ENCODE data around the gene CDK15.
A peak's percentile ranks its signal among the peaks of the same experiment; 100 is the strongest.
"Not testable (repeated sequence)": the region's sequence is repeated elsewhere in the genome, so short reads cannot be mapped to it uniquely, and the experiment has no call there.

The CDK15 gene

DNA sequence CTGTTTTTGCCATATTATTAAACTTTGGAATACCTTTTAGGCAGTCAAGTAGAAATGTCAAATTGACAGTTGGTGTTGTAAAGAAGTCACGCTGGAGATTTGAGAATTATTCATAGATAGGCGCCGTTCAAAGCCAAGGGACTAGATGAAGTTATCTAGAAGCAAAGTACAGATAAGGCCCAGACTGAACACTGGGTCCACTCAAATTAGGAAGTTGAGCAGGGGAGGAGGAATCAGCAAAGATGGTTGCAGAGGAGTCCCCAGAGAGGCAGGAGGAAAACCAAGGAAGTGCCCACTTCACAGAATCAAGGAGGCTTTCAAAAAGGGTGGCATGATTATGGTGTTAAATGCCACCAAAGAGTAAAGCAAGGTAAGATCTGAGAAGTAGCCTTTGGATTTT, 16.0 kb upstream of the CDK15 start:
- DNase-seq, result peak; percentile 59

DNA sequence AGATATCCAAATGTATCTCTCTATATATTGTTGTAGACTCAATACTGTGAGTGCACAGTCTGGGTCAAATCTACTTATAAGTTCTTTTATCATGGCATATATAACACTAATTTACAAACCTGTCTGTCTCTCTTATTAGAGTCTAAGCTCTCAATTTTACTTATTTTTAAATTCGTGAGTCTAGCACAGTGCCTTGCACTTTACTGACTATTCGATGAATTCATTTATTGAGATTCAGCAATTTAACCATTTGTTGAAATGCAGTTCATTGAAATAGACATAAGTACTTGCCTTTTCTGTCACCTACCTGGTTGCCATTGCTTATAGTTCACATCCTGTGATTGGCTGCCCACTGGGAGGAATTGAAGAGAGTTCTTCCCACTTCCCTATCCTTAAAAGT, 15.3 kb upstream of the CDK15 start:
- no peak for DNase-seq

DNA sequence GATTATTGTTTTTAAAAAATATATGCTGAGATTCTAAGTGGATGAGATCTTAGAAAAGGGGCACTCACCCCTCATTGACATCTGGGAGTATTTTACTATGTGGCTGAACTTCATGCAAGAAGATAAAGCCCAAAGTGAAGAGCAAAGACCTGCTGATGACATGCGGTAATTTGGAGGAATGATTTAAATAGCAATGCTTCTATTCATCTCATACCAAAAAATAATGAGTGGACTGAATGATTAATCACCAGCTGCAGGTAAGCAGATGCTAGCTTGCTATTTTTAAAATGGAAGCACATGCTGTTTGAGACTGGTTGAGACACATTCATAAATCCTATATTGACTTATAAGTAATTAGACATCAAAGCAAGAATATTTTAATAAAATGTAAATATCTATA, 12.7 kb upstream of the CDK15 start:
- no peak for DNase-seq

DNA sequence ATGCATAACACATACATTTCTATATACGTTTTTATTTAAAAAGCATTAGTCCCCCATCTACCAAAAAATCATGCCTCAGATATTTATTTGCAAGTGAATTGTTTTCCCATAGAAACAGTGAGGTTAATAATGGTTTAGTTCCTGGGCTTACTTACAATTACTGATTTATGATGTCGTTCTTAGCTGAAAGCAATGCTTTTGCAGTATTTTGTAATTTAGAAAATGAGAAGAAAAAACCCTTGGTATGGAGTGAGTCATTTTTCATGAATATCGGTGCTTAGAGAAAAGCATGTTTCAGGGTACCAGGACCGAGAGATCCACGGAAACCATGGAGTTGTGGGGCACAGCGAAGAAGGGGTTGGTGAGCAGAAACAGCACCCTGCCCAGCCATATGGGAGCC, 12.0 kb upstream of the CDK15 start:
- no peak for DNase-seq

DNA sequence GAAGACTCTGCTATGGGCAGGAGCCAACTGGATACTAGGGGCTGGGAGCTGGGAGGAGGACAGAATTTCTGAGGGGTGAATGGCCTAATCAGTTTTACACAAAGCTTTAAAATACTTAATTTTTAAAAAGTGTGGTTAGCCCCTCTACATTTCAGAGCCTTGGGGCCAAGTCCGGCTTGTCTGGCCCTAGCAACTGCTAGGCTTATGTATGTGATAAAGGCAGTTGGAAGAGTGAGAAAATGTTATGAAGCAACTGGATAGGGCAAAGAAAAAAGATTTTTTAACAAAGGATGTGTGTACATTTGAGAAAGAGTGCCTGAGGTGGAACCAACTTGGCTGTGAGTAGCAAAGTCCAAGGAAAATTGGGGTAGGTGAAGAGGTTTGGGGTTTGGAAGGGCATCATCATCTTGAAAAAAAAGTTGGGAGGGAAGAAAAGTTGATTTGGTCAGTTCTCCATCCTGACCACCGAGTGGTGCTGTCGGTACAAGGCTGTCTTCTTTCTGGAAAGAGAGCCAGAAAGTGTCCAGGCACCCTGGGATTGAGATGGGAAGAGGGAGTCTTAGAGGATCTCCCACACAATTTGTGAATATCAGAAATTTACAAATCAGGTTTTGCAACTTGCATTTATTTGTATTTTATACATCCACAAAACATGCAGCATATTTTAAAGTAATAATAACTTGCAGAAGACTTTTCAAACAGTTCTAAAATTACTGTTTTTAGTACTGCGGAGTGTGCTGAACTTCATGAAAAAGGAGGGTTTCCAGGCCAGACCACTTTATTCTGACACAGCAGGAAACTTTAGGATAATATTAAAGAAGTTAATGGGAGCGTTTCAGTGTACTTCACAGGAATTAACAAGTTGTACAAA, 10.5 kb upstream of the CDK15 start:
- DNase-seq, result peak; percentile 63

DNA sequence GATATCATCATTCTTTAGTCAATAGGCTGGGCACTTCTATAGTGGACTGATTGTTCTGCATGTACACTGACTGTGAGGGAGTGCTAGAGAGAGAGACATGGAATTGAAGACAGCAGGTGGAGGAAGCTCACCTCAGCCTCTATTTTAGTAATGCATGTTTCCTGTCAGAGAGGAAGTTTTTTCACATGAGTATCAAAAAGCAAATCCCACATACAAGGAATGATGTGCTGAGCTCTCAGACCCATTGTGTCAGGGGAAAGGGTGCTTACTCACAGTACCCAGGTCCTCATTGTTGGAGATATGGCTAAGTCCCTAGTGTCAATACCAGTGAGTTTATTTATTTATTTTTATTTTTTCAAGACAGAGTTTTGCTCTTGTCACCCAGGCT, 9.9 kb upstream of the CDK15 start:
- DNase-seq, result no peak

DNA sequence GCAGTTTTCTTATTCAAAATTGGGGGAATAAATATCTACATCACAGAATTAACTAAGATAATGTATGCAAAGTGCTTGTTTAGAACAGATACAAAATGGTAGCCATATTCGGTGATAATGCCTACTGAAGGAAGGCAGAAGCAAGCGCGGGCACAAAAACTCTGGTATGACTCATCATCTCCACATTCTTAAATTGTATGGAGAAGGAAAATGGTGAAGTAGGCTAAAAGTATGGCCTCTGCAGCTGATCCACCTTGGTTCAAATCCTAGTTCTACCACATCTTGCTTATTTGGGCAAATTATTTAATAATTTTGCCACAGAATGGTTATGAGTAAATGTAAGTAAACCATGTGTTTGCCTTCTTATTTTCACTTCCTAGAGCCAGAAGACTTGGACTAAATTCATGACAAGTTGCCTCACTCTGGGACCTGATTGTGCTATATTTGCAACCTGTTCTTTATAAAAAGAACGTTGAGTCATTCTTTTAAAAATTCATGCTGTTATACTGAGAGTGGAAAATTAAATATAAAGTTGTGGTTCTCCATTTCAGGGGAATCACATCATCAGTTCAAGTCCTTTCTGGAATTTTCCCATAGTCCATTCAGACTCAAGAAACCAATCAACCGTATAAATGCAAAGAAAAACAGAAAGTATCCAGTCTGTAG, 9.0 kb upstream of the CDK15 start:
- DNase-seq, result no peak

DNA sequence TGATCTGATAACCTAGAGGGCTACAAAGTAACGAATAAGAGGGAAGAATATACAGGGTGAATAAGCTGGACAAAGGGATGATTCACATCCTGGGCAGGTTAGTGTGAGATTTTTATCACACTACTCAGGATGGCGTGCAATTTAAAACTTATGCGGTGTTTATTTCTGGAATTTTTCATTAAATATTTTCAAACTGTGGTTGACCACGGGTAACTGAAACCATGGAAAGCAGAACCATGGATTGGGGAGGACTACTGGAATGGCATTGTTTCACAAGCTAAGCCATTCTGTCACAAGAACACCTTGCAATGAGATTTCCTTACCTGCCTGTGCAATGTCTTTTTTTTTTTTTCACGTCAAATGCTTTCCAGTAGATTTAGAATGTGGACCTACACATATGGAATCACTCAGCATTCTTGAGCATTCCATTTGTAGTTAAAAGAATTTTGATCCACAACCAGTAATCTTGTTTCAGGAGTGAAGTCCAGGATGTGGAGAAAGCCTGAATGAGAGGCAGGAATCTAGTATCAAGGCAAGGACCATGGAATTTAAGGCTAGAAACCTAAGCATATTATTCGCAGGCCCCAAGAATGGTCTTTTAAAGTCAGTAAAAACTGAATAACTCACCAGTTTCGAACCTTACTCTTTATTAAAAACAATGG, 8.0 kb upstream of the CDK15 start:
- DNase-seq, result no peak

DNA sequence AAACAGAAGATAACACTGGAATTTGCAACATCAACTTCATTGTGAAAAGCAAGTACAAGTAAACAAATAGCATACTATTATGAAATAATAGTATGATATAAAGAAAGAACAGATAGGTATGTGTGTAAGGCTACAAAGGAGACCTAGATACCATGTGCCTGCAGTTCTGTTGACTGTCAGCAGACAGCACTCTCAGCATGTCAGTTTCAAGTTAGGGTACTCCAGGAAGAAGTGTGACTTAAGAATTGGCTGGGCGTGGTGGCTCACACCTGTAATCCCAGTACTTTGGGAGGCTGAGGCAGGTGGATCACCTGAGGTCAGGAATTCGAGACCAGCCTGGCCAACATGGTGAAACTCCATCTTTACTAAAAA, 7.4 kb upstream of the CDK15 start:
- DNase-seq, result peak; percentile 25

DNA sequence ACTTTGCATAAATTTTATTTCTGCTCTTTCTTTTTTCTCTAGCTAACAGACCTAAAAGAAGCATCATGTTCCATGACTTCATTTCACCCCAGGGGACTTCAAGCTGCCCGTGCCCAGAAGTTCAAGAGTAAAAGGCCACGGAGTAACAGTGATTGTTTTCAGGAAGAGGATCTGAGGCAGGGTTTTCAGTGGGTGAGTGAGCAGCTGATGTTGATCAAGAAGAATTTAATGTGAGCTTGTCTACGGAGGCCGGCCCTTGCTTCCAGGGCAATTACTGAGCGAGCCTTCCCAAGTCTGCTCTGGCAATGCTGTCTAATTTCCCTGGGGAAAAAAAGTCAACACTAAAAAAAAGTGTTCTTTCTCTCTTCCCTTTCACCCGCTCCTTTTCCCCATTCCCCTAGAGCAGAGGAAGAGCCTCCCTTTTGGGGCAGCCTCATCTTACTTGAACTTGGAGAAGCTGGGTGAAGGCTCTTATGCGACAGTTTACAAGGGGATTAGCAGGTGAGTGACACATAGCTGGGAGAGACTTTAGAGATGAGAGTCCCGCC, 1.2 kb downstream of the CDK15 start:
- DNase-seq, result no peak

DNA sequence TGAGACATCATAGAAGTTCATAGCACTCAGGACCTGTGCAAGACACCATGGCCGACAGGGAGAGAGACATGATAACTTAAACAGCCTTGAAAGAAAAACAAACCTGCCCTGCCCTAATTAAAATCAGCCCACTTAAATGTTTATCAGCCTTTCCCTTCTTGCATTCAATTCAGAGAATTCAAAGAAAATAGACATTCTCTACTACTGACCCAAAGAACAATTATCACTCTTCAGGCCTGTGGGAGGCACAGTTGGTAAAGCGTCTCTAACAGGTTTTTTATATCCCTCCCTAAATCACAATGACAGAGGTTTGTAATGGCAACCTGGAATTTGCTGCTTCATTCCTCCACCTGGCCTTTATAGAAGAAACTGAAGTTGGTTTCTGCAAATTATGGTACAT, 1.7 kb downstream of the CDK15 start:
- DNase-seq, result peak; percentile 28

DNA sequence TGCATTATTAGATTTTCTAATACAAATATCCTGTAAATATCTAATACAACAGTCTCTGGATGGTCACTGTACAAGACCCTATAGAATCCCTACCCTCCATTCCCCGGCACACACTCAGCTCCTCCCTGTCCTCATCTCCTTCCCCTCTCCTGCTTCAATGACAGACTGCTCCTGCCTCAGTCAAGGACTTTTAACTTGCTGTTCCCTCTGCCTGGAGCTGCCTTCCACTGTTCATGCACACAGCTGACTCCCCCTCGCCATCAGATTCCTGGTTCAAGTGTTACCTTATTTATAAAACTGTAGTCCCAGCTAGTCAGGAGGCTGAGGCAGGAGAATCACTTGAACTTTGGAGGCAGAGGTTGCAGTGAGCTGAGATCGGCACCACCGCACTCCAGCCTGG, 3.3 kb downstream of the CDK15 start:
- DNase-seq, result no peak

DNA sequence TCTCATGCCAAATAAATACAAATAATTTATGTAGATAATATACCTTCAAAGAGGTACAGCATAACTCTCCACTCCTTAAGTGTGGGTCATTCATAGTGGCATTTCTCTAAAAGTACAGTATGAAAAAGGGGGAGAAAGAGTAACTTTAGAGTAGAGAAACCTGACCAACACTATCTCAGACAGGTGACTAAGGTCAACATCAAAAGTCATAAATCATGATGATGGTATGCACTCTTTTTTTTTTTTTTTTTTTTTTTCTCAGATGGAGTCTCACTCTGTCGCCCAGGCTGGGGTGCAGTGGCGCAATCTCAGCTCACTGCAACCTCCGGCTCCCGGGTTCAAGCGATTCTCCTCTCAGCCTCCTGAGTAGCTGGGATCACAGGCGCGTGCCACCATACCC, 4.3 kb downstream of the CDK15 start:
- DNase-seq, result not testable (repeated sequence)

DNA sequence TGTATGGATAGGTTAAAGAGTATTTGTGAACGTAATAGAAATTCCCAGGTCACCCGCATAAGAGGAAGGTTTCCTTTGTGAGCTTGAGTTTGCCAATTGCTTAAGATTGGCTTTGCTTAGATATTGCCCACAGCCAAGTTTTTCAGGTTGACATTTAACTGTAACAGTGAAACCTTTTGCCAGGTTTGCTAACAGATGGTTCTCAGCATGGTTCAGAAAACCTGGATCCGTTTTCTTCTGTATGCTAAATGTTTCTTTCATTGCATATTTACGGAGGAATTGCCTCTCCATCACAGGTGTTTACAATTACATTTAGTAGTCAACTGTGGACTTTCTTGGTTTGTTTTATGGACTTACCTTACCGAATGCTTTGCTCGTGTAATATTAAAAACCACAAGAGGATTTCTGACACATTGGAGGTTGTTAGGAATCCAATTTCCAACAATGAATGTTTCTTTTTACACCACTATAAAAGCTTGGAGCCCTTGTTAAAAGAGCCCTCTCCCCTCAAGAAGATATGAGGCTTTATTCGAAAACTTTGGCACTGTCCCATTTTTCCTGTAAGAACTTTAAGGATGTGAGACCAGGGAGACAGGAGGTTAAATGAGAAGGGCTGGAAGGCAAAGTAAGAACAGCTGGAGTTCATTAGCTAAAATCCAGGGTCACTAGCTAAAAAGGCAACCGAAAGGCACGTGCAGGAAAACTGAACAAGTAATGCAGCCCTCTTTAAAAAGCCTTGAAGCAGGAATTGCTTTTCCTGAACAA, 7.8 kb downstream of the CDK15 start:
- no peak for DNase-seq

DNA sequence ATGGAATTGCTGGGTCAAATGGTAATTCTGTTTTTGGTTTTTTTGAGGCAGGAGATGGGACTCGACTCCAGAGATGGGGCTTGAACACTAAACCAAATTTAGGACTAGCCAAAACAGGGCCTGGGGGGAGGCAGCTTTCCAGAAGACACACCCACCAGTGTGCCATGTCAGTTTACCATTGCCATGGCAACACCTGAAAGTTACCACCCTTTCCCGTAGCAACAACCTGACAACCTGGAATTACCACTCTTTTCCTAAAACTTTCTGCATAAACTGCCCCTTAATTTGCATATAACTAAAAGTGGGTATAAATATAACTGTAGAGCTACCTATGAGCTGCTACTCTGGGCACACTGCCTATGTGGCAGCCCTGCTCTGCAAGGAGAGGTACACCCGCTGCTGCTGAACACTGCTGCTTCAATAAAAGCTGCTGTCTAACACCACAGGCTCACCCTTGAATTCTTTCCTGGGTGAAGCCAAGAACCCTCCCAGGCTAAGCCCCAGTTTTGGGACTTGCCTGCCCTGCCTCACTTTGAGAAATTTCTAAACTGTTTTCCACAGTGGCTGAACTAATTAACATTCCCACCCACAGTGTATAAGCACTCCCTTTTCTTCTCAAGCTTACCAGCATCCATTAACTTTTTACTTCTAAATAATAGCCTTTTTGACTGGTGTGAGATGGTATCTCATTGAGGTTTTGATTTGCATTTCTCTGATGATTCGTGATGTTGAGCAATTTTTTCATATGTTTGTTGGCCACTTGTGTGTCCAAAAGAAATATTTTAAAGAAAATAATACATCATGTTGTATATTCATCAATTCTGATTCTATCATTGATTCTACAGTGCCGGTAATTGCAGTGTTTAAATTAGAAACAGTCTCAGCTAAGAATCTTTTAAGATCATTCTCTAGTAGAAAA, 10.6 kb downstream of the CDK15 start:
- no peak for DNase-seq

DNA sequence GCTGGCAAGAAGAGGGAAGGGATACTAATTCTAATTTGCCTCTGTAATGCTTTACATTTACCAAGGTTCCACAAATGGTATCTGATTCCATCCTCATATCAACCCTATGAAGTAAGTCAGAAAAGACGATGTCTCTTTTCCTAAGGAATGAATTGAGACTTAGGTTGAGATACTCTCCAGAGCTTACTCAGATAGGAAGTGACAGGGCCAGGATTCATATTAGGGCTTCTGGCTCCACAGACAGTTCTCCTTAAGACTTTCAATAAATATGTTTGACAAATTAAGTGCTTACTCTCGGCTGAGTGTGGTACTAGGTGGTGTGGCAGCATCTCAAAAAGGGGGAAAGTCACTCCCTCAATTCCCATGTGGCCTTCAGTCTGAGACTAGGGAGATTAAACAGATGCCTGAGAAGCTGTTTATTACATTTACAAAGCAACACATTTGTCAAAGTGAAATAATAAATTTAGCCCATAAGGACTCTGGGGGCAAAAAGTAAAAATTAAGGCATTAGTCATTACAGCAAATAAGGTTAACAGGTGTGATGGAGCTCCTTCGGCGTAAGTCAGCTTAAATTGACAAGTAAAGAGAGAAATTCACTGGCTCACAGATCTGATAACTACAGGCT, 14.2 kb downstream of the CDK15 start:
- no peak for DNase-seq

DNA sequence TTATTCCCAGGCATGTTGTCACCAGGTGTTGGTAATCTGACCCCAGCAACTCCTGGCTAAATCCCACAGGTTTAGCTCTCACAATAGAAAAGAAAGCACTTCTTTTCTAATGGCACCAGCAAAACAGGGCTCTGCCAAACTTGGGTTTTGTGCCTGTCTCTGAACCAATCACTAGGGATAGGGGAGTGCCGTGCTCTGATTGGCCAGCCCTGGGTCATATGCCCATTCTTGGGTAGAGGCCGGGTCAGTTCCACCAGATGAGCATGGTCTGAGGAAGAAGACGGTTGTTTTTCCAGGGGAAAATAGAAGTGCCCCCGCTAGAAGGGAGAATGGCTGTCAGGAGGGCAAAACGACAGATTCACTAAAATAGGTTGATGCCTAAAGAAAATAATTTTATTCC, 14.7 kb downstream of the CDK15 start:
- DNase-seq, result no peak

DNA sequence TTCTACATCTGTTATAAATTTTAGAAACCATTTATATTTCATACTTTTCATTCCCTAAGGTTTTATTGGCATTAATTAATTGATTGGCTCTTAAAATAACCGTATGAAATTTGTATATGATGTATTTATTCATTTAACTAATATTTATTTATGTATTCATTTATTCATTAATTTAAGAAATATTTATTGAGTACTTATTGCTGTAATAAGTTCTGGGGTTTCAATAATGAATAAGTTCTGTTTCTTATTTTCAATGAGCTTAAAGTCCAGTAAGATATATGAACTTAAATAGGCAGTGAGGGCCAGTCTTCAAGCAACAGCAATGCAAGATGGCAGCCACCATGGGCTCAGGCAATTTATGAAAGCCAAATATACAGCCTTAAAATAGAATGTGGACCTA, 17.9 kb downstream of the CDK15 start:
- DNase-seq, result no peak

DNA sequence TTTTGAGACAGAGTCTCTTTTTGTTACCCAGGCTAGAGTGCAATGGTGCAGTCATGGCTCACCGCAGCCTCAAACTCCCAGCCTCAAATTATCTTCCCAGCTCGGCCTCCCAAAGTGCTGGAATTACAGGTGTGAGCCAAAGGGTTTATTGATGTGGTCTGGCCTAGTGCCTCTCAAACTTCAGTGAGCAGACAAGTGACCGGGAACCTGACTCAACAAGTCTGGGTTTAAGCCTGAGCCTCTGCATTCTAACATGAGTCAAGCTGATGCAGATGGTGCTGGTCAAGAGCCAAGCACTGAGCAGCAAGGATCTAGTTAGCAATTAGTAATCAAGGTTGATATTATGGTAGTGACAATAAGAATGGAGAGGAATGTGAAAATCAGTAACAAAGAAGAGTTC, 21.3 kb downstream of the CDK15 start:
- no peak for DNase-seq

DNA sequence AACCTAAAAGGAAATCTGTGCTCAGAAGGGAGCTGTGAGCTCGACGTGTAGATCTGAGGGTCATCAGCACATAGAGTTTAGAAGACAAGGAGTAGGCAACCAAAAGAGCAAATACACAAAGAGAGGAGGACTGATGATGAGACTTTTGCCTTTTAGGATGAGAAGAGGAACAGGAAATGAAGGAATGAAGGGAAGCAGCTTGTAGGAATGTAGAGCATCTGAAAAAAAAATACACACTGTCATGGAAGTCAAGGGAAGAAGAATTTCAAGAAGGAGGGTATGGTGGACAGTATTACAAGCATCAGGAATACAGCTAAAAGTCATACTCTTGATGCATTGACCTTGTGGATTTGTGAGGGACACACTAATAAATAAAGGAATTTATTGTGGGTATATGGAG, 21.9 kb downstream of the CDK15 start:
- DNase-seq, result no peak

DNA sequence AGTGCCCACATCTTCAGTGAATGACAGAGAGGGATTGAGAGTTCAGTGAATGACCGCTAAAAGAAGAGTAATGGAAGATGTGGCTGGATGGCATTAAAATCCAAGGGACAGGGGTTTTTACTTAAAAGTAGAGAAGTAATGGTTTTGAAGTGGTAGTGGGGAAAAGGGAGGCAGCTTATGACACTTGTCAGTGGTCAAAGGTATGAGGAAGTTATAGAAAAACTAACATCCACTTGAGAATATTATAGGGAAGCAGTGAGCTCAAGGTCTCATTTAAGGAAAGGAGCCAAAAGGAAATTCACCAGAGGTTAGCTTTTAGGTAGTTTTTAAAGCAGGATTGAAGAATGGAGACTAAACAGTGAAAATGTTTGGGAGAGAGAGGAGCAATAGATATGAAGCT, 24.3 kb downstream of the CDK15 start:
- no peak for DNase-seq

DNA sequence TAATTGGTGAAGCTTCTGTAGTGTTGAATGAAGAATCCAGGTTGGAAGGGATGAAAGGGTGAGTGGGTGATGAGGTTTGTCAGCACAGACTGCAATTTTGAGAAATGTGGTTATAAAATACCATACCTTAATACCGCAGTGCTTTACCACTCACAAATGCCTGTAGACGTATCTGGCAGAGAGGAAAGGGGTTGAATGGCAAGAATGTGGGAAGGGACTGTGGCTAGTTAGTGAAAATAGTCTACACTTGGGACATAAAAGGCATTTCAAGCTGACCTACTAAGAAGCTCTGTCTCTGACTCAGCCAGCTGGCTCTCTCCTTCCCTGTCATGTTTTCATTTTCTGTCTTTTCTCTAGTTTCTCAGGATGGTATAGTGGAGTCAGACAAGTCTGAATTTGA, 25.1 kb downstream of the CDK15 start:
- no peak for DNase-seq
